ENCODE measurements around the gene SIAH2. TPM values are rescaled to one million over a fixed set of nuclear protein-coding genes. Genes with fewer than 3 reads are reported as not detected.

SIAH2 gene
- total and polyA plus RNA-seq, 9 of the 15 experiments (the other 6 are each of a cell fraction or from before 2014, with no cell fraction given), result 4.8 to 39.0 (median 29.9) TPM

GRCh38 chr3:150759947-150760346 is 3.0 kb downstream of the SIAH2 start:
- Histone ChIP-seq H3K79me2 (ENCODE audit: control insufficient read depth, insufficient read depth, low read length) (peaks cover 84% of the 10 kb centered on the region), H3K36me3 (ENCODE audit: control insufficient read depth, insufficient read depth, low read length) (peaks cover 44% of the 10 kb centered on the region), H2AFZ (ENCODE audit: low read depth, low read length) (no peak overlapping the region), H3K4me2 (ENCODE audit: insufficient read depth, low read length) (peak overlapping the region; percentile 84), H3K4me3 (peak overlapping the region; percentile 72), H3K27ac (ENCODE audit: extremely low read depth, low read depth, low read length) (peak overlapping the region; percentile 84), H3K9ac (ENCODE audit: insufficient read depth in 1 of 2, low read depth in 2 of 2, low read length in 2 of 2) (peak overlapping the region; percentile 2 to 78; a peak in 3 of 4 replicates), H3K9me1 (ENCODE audit: control insufficient read depth, insufficient read depth, low read length) (no peaks in the 10 kb centered on the region), H4K20me1 (replicated peaks; ENCODE audit: control insufficient read depth, insufficient read depth, low read length) (no peaks in the 10 kb centered on the region), H3K4me1 (replicated peaks in 1 of 2; ENCODE audit: control insufficient read depth in 2 of 2, insufficient read depth in 2 of 2, low read length in 2 of 2) (peaks cover 16 to 21% of the 10 kb centered on the region in 2 experiments; a peak in 4 of 5 replicates), H3K27me3 (ENCODE audit: control insufficient read depth in 2 of 2, insufficient read depth in 2 of 2, low read length in 2 of 2) (no peaks in the 10 kb centered on the region), H3K9me3 (replicated peaks; ENCODE audit: control insufficient read depth, insufficient read depth, low read depth, low read length) (no peaks in the 10 kb centered on the region)
- in situ Hi-C loops (cut with MboI), result no loop called here
- ATAC-seq (no peak), DNase-seq (ENCODE audit: extremely low read depth in 1 of 4, low spot score in 3 of 4) (no peak), FAIRE-seq (no peak)
- ChIA-PET POLR2A (interaction anchor here (0.9 to 1.9 kb wide), 4 partner anchors 8 to 157 kb away, joined by 3 to 9 read pairs (median 4); partner anchors contain the start of gene SELENOT), CTCF (ENCODE audit: low intra/inter-chr PET ratio) (no interaction called here)
- BruUV-seq (replicated peaks), result no TSS peak
- 39% methylated on average over 2 of the region's 2 CpGs for WGBS (ENCODE audit: insufficient coverage, low coverage, missing lambda C conversion rate)
- intact Hi-C loops (cut with micrococcal nuclease), result loop anchor here (2.0 kb wide), 1 partner anchor 27 kb away; no protein-coding TSS in a partner anchor
- TF ChIP-seq CBFA2T2 (conservative IDR thresholded peaks at IDR 0.05) (no peak), CCAR2 (IDR thresholded peaks at IDR 0.05; ENCODE audit: low read depth, low read length) (no peak), WHSC1 (IDR thresholded peaks at IDR 0.05; ENCODE audit: low read length) (no peak), ERF (CRISPR knock-in tag; IDR thresholded peaks at IDR 0.05) (no peak), ZFX (CRISPR knock-in tag; IDR thresholded peaks at IDR 0.05) (0 out of 2 replicates have a peak, but pooled peaks have one; percentile 32)

- Histone ChIP-seq H3K9me3 (replicated peaks; ENCODE audit: control insufficient read depth, insufficient read depth, low read depth, low read length) (no peaks in the 10 kb centered on the region), H4K20me1 (replicated peaks; ENCODE audit: control insufficient read depth, insufficient read depth, low read length) (no peaks in the 10 kb centered on the region), H3K9me1 (ENCODE audit: control insufficient read depth, insufficient read depth, low read length) (no peaks in the 10 kb centered on the region), H3K36me3 (ENCODE audit: control insufficient read depth, insufficient read depth, low read length) (peaks cover 47% of the 10 kb centered on the region), H2AFZ (ENCODE audit: low read depth, low read length) (no peak overlapping the region), H3K79me2 (ENCODE audit: control insufficient read depth, insufficient read depth, low read length) (peaks cover 89% of the 10 kb centered on the region), H3K9ac (ENCODE audit: insufficient read depth in 1 of 2, low read depth in 2 of 2, low read length in 2 of 2) (no peak overlapping the region), H3K27me3 (ENCODE audit: control insufficient read depth in 2 of 2, insufficient read depth in 2 of 2, low read length in 2 of 2) (no peaks in the 10 kb centered on the region), H3K4me1 (replicated peaks in 1 of 2; ENCODE audit: control insufficient read depth in 2 of 2, insufficient read depth in 2 of 2, low read length in 2 of 2) (peaks cover 9 to 21% of the 10 kb centered on the region in 2 experiments; a peak in 4 of 5 replicates), H3K27ac (ENCODE audit: extremely low read depth, low read depth, low read length) (no peak overlapping the region), H3K4me2 (ENCODE audit: insufficient read depth, low read length) (no peak overlapping the region), H3K4me3 (no peak overlapping the region)
- ChIA-PET POLR2A (interaction anchor here (1.2 to 1.9 kb wide), 3 partner anchors 13 to 157 kb away, joined by 3 to 9 read pairs (median 4); partner anchors contain the start of gene SELENOT), CTCF (ENCODE audit: low intra/inter-chr PET ratio) (no interaction called here)
- WGBS (ENCODE audit: insufficient coverage, low coverage, missing lambda C conversion rate), result 67% methylated on average over 3 of the region's 3 CpGs
- intact Hi-C loops (cut with micrococcal nuclease), result no loop called here
- DNase-seq (ENCODE audit: extremely low read depth in 1 of 4, low spot score in 3 of 4), result no peak
- no peak for TF ChIP-seq ELK3 (CRISPR knock-in tag; IDR thresholded peaks at IDR 0.05)
- TF ChIP-seq HMBOX1 (IDR thresholded peaks at IDR 0.05), result 0 out of 2 replicates have a peak, but pooled peaks have one; percentile 11
- ATAC-seq, result no peak
- in situ Hi-C loops (cut with MboI), result no loop called here
- FAIRE-seq, result no peak
- no TSS peak for BruUV-seq (replicated peaks)
Measured at GRCh38 chr3:150759319-150759718, 3.6 kb downstream of the SIAH2 start.
